NCI-H460 (cell line): ENCODE data around the gene EIF4A2. TPM values are rescaled to one million over a fixed set of nuclear protein-coding genes. Genes with fewer than 3 reads are reported as not detected.
"Not testable (repeated sequence)": the region's sequence is repeated elsewhere in the genome, so short reads cannot be mapped to it uniquely, and the experiment has no call there.

ENCODE experiments used
- DNase-seq: peaks from one replicate; pipeline ENCODE4 v3.0.0-alpha.2; 2016; ENCODE audit warnings: low read depth; ENCODE audit errors: extremely low read depth
- small RNA-seq, 2 experiments: library from RNA; depleted of rRNA; stranded (forward); fragments of <200 nt; gene quantifications; one replicate each; pipeline ENCODE3, GENCODE V24; 2014
- total RNA-seq: library from RNA; depleted of rRNA; stranded (reverse); fragments of >200 nt; shearing (Covaris generic); gene quantifications from 2 replicates; pipeline ENCODE4 v1.2.3, GENCODE V29; 2014; rRNA removed

Gene EIF4A2
- total RNA-seq, 1 experiment from 2014 or later: 323 TPM

GRCh38 chr3:186818516-186818915, 35.1 kb downstream of the EIF4A2 start:
- no peak for DNase-seq

GRCh38 chr3:186818956-186819355, 35.6 kb downstream of the EIF4A2 start:
- DNase-seq: no peak

- DNase-seq: peak; percentile 36
These were observed 38.3 kb downstream of the EIF4A2 start for GRCh38 chr3:186821429-186822387.

- not testable (repeated sequence) for DNase-seq
These were observed 39.0 kb downstream of the EIF4A2 start for GRCh38 chr3:186822388-186822759.

- DNase-seq: no peak
These were observed 40.0 kb downstream of the EIF4A2 start for GRCh38 chr3:186823386-186823785.

- no peak for DNase-seq
These were observed 41.2 kb downstream of the EIF4A2 start for GRCh38 chr3:186824430-186825139.

GRCh38 chr3:186825294-186825821, 42.0 kb downstream of the EIF4A2 start:
- DNase-seq: no peak

- no peak for DNase-seq
These were observed 42.6 kb downstream of the EIF4A2 start for GRCh38 chr3:186825872-186826409.

GRCh38 chr3:186826410-186826975, 43.1 kb downstream of the EIF4A2 start:
- no peak for DNase-seq

- peak; percentile 72 for DNase-seq
These were observed 43.8 kb downstream of the EIF4A2 start for GRCh38 chr3:186826976-186827857.

GRCh38 chr3:186828340-186828739, 45.0 kb downstream of the EIF4A2 start:
- no peak for DNase-seq

- no peak for DNase-seq
These were observed 48.4 kb downstream of the EIF4A2 start for GRCh38 chr3:186831798-186832197.

- no peak for DNase-seq
These were observed 48.9 kb downstream of the EIF4A2 start for GRCh38 chr3:186832276-186832675.

Small RNA genes within 50 kb of the gene (small RNA-seq; reads per million reads assigned to genes)
- gene RF00092 (0 reads per million in 2 experiments), gene RNU6-1105P (0 reads per million in 2 experiments), gene SNORA4 (0 reads per million in 2 experiments), gene SNORA63 (0 reads per million in 2 experiments), gene SNORA81 (0 reads per million in 2 experiments), gene SNORD2 (0 reads per million in 2 experiments)

Other genes starting within 250 kb of the EIF4A2 start
- 0.46 and 2.3 TPM in 2 replicates for gene CRYGS, start 239.2 kb upstream of the EIF4A2 start, total RNA-seq
- 13.3 and 13.6 TPM in 2 replicates for gene TBCCD1, start 216.2 kb upstream of the EIF4A2 start, total RNA-seq
- 60.4 and 66.3 TPM in 2 replicates for gene DNAJB11, start 212.9 kb upstream of the EIF4A2 start, total RNA-seq
- gene AHSG, start 170.5 kb upstream of the EIF4A2 start, total RNA-seq: not detected in 2 replicates
- gene FETUB, start 143.2 kb upstream of the EIF4A2 start, total RNA-seq: not detected in 2 replicates
- 0.10 TPM in 1 of 2 replicates, not detected in the other for gene HRG, start 117.6 kb upstream of the EIF4A2 start, total RNA-seq
- gene KNG1, start 66.2 kb upstream of the EIF4A2 start, total RNA-seq: not detected in 2 replicates
- 50.3 and 65.4 TPM in 2 replicates for gene RFC4, start 22.9 kb downstream of the EIF4A2 start, total RNA-seq
- gene ADIPOQ, start 59.1 kb downstream of the EIF4A2 start, total RNA-seq: not detected in 2 replicates
- gene ST6GAL1, start 146.9 kb downstream of the EIF4A2 start, total RNA-seq: 14.0 and 18.8 TPM in 2 replicates